H9 (cell line): ENCODE results near the gene LMF1. TPM values are rescaled to one million over a fixed set of nuclear protein-coding genes. Genes with fewer than 3 reads are reported as not detected.

Experiments used
- DNase-seq: peaks from one replicate; pipeline ENCODE4 v3.0.0-alpha.2; 2017
- H2AFZ ChIP-seq: one replicate; pipeline ENCODE4 v1.6.1; 2013; ENCODE audit warnings: mild to moderate bottlenecking, low read length, control low read depth, moderate library complexity
- H2AK5ac ChIP-seq: 2 replicates; pipeline ENCODE4 v1.6.1; 2013; ENCODE audit warnings: low read length, control low read depth, mixed read lengths; ENCODE audit not compliant: insufficient read length
- H2BK120ac ChIP-seq: one replicate; pipeline ENCODE4 v1.6.1; 2013; ENCODE audit warnings: low read depth, mild to moderate bottlenecking, low read length, control low read depth, inconsistent platforms; ENCODE audit not compliant: poor library complexity, severe bottlenecking
- H2BK12ac ChIP-seq: 2 replicates; pipeline ENCODE4 v1.6.1; 2013; ENCODE audit warnings: low read length, control low read depth, mixed read lengths, low read depth; ENCODE audit not compliant: insufficient read length
- H2BK15ac ChIP-seq: 2 replicates; pipeline ENCODE4 v1.6.1; 2013; ENCODE audit warnings: low read depth, low read length, control low read depth
- H2BK20ac ChIP-seq: one replicate; pipeline ENCODE4 v1.6.1; 2013; ENCODE audit warnings: low read depth, mild to moderate bottlenecking, low read length, control low read depth, inconsistent platforms; ENCODE audit not compliant: poor library complexity, severe bottlenecking
- H2BK5ac ChIP-seq: 2 replicates; pipeline ENCODE4 v1.6.1; 2013; ENCODE audit warnings: low read length, control low read depth, mixed read lengths; ENCODE audit not compliant: insufficient read length
- H3K14ac ChIP-seq: 2 replicates; pipeline ENCODE4 v1.6.1; 2013; ENCODE audit warnings: low read length, control low read depth; ENCODE audit not compliant: insufficient read depth
- H3K18ac ChIP-seq: 2 replicates; pipeline ENCODE4 v1.6.1; 2013; ENCODE audit warnings: low read depth, mild to moderate bottlenecking, mixed read lengths, low read length, control low read depth; ENCODE audit not compliant: insufficient read length
- H3K23ac ChIP-seq: 2 replicates; pipeline ENCODE4 v1.6.1; 2013; ENCODE audit warnings: low read length, control low read depth, mixed read lengths, low read depth; ENCODE audit not compliant: insufficient read length
- H3K23me2 ChIP-seq: 2 replicates; pipeline ENCODE4 v1.6.1; 2013; ENCODE audit warnings: low read depth, mild to moderate bottlenecking, mixed read lengths, low read length, control low read depth; ENCODE audit not compliant: insufficient read length, poor library complexity, severe bottlenecking
- H3K27ac ChIP-seq: 2 replicates; pipeline ENCODE4 v1.5.1; 2013; ENCODE audit warnings: low read length, control low read depth, mixed read lengths, low read depth; ENCODE audit not compliant: insufficient read length
- H3K27me3 ChIP-seq: 2 replicates; pipeline ENCODE4 v1.6.1; 2013; ENCODE audit warnings: low read length, control low read depth, inconsistent platforms; ENCODE audit not compliant: insufficient read depth
- H3K4ac ChIP-seq: 2 replicates; pipeline ENCODE4 v1.6.1; 2013; ENCODE audit warnings: low read depth, mild to moderate bottlenecking, control low read depth, inconsistent platforms, low read length, moderate library complexity
- H3K4me1 ChIP-seq: 2 replicates; pipeline ENCODE4 v1.6.1; 2013; ENCODE audit warnings: low read length, control low read depth, inconsistent platforms; ENCODE audit not compliant: insufficient read depth
- H3K4me2 ChIP-seq: 2 replicates; pipeline ENCODE4 v1.6.1; 2013; ENCODE audit warnings: low read length, control low read depth, mixed read lengths; ENCODE audit not compliant: insufficient read length, insufficient read depth
- H3K56ac ChIP-seq: 2 replicates; pipeline ENCODE4 v1.6.1; 2013; ENCODE audit warnings: low read depth, mild to moderate bottlenecking, mixed read lengths, low read length, control low read depth; ENCODE audit not compliant: insufficient read length
- H3K79me1 ChIP-seq: 2 replicates; pipeline ENCODE4 v1.6.1; 2013; ENCODE audit warnings: low read depth, mild to moderate bottlenecking, moderate library complexity, low read length, control low read depth, inconsistent platforms; ENCODE audit not compliant: insufficient read depth, poor library complexity, severe bottlenecking
- H3K79me2 ChIP-seq: 2 replicates; pipeline ENCODE4 v1.6.1; 2013; ENCODE audit warnings: low read length, control low read depth, inconsistent platforms; ENCODE audit not compliant: insufficient read depth
- H3K9ac ChIP-seq: 2 replicates; pipeline ENCODE4 v1.6.1; 2013; ENCODE audit warnings: low read length, control low read depth, mixed read lengths; ENCODE audit not compliant: insufficient read length; ENCODE audit errors: extremely low read depth
- H3K9me3 ChIP-seq: one replicate; pipeline ENCODE4 v1.6.1; 2013; ENCODE audit warnings: low read depth, low read length, inconsistent platforms; ENCODE audit not compliant: control insufficient read depth
- H3T11ph ChIP-seq: one replicate; pipeline ENCODE4 v1.6.1; 2013; ENCODE audit warnings: mild to moderate bottlenecking, low read length, control low read depth, inconsistent platforms
- H4K20me1 ChIP-seq: one replicate; pipeline ENCODE4 v1.6.1; 2013; ENCODE audit not compliant: control insufficient read depth, insufficient read length, insufficient read depth
- H4K5ac ChIP-seq: 2 replicates; pipeline ENCODE4 v1.6.1; 2013; ENCODE audit warnings: low read depth, mild to moderate bottlenecking, mixed read lengths, low read length, control low read depth; ENCODE audit not compliant: insufficient read length
- H4K8ac ChIP-seq: replicated peaks from 2 replicates; pipeline ENCODE4 v1.6.1; 2013; ENCODE audit warnings: low read length, control low read depth, mixed read lengths, low read depth; ENCODE audit not compliant: insufficient read length
- H4K91ac ChIP-seq: 2 replicates; pipeline ENCODE4 v1.6.1; 2013; ENCODE audit warnings: low read depth, mild to moderate bottlenecking, moderate library complexity, mixed read lengths, low read length, control low read depth; ENCODE audit not compliant: insufficient read length
- H3K27ac Mint-ChIP-seq, 3 experiments: 2 replicates in 2 of 3; 3 replicates in 1 of 3; pipeline ENCODE4 v1.8.0; 2020 to 2021; ENCODE audit warnings: mixed read lengths in 3 of 3, mild to moderate bottlenecking in 1 of 3, moderate library complexity in 1 of 3
- H3K27me3 Mint-ChIP-seq: 2 replicates; pipeline ENCODE4 v1.8.0; 2021; ENCODE audit warnings: low read depth, mild to moderate bottlenecking, moderate library complexity, mixed read lengths
- H3K36me3 Mint-ChIP-seq, 3 experiments: 2 replicates in 2 of 3; 3 replicates in 1 of 3; pipeline ENCODE4 v1.8.0; 2020 to 2021; ENCODE audit warnings: low read depth in 3 of 3, mixed read lengths in 3 of 3; ENCODE audit not compliant: insufficient read depth in 1 of 3
- H3K4me1 Mint-ChIP-seq, 2 experiments: 2 replicates each; pipeline ENCODE4 v1.8.0; 2020; ENCODE audit warnings: mixed read lengths in 2 of 2
- H3K4me3 Mint-ChIP-seq, 2 experiments: 2 replicates in 1 of 2; 3 replicates in 1 of 2; pipeline ENCODE4 v1.8.0; 2020 to 2021; ENCODE audit warnings: mild to moderate bottlenecking in 2 of 2, mixed read lengths in 2 of 2, moderate library complexity in 1 of 2
- H3K9me3 Mint-ChIP-seq, 2 experiments: 2 replicates in 1 of 2; 3 replicates in 1 of 2; pipeline ENCODE4 v1.8.0; 2020; ENCODE audit warnings: mild to moderate bottlenecking in 2 of 2, mixed read lengths in 2 of 2, moderate library complexity in 1 of 2
- CTCF ChIP-seq: fragments of 200-600 bp; sonication (generic); conservative IDR thresholded peaks from 3 replicates; pipeline ENCODE4 v1.8.0; 2021; ENCODE audit warnings: antibody characterized with exemption, mild to moderate bottlenecking
- WGBS: extraction: QIAGEN DNeasy Blood & Tissue Kit; methylation state at CpG from one replicate; pipeline ENCODE4 v1.1.7; 2013; ENCODE audit warnings: missing lambda C conversion rate, low lambda C conversion rate, mixed read lengths; ENCODE audit not compliant: insufficient read length; ENCODE audit errors: extremely low coverage; 5-methylcytosine and 5-hydroxymethylcytosine counted together
- total RNA-seq: library from RNA; stranded (reverse); gene quantifications from 2 replicates; pipeline ENCODE4 v1.2.1, GENCODE V29; 2021

LMF1 gene
- total RNA-seq, 1 experiment from 2014 or later: 7.1 TPM

DNA sequence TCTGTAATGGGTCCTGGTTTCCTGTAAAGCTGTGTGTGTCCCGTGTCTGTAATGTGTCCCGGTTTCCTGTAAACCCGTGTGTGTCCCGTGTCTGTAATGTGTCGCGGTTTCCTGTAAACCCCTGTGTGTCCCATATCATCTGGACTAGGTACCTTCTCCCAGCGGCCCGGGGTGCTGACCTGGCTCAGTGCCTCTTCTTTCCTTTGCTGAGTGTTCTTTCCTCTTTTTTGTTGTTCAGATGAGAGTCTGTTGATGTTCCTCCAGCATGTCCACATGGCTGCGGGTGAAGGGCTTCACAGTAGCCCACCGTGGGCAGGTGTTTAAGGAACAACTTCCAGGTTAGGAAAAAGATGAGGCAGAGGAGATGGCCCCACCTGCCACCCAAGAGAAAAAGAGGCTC, 123.6 kb downstream of the LMF1 start:
- Histone ChIP-seq H4K5ac (no peak overlapping the region), H2BK120ac (no peak overlapping the region), H3K4ac (no peak overlapping the region), H3K18ac (no peak overlapping the region), H3K14ac (no peak overlapping the region), H3K23me2 (no peaks in the 10 kb centered on the region), H3K4me2 (no peak overlapping the region), H4K8ac (no peak overlapping the region), H2BK20ac (no peak overlapping the region), H4K91ac (no peak overlapping the region), H2BK15ac (no peak overlapping the region), H3K27me3 (no peaks in the 10 kb centered on the region), H2AFZ (no peak overlapping the region), H3T11ph (no peak overlapping the region), H3K79me1 (no peaks in the 10 kb centered on the region), H3K79me2 (no peaks in the 10 kb centered on the region), H3K23ac (no peak overlapping the region), H3K4me1 (no peaks in the 10 kb centered on the region), H3K9ac (no peak overlapping the region), H2BK5ac (no peak overlapping the region), H4K20me1 (no peaks in the 10 kb centered on the region), H2AK5ac (no peak overlapping the region), H2BK12ac (no peak overlapping the region), H3K56ac (no peak overlapping the region), H3K9me3 (no peaks in the 10 kb centered on the region), H3K27ac (no peak overlapping the region)
- peaks cover 2 to 3% of the 10 kb centered on the region in 2 experiments; a peak in 2 of 4 replicates for H3K4me1 Mint-ChIP-seq
- peaks cover 28% of the 10 kb centered on the region for H3K27me3 Mint-ChIP-seq
- no peak overlapping the region for H3K27ac Mint-ChIP-seq
- H3K9me3 Mint-ChIP-seq: peaks cover 37 to 50% of the 10 kb centered on the region in 2 experiments
- peaks cover 12 to 16% (median 16%) of the 10 kb centered on the region in 3 experiments for H3K36me3 Mint-ChIP-seq
- no peak for DNase-seq
- no peak overlapping the region for H3K4me3 Mint-ChIP-seq
- TF ChIP-seq CTCF: no peak
- no CpG with 5 or more reads among the region's 10 CpGs for WGBS
